ENCODE measurements around the gene APLP1. TPM values are rescaled to one million over a fixed set of nuclear protein-coding genes. Genes with fewer than 3 reads are reported as not detected.

Gene APLP1
- total RNA-seq, 1 experiment from 2014 or later: 32.7 TPM

- Histone ChIP-seq H3K9me3 (replicated peaks) (no peaks in the 10 kb centered on the region), H3K27ac (no peak overlapping the region)
Observed at GRCh38 chr19:35915443-35915842, 47.1 kb downstream of the APLP1 start.

GRCh38 chr19:35919306-35919705, 50.9 kb downstream of the APLP1 start:
- Histone ChIP-seq H3K4me1 (no peaks in the 10 kb centered on the region), H3K4me3 (no peak overlapping the region), H3K27ac (no peak overlapping the region), H3K36me3 (no peaks in the 10 kb centered on the region), H3K27me3 (no peaks in the 10 kb centered on the region), H3K9me3 (replicated peaks) (no peaks in the 10 kb centered on the region)
- DNase-seq: no peak

More at GRCh38 chr19:35915443-35915842, 47.1 kb downstream of the APLP1 start:
- H3K4me1 ChIP-seq: no peaks in the 10 kb centered on the region
- no peak overlapping the region for H3K4me3 ChIP-seq
- no peaks in the 10 kb centered on the region for H3K27me3 ChIP-seq
- no peak for DNase-seq
- no peaks in the 10 kb centered on the region for H3K36me3 ChIP-seq

GRCh38 chr19:35921012-35921411, 52.6 kb downstream of the APLP1 start:
- Histone ChIP-seq H3K9me3 (replicated peaks) (no peaks in the 10 kb centered on the region), H3K36me3 (no peaks in the 10 kb centered on the region), H3K4me3 (no peak overlapping the region), H3K4me1 (no peaks in the 10 kb centered on the region), H3K27me3 (no peaks in the 10 kb centered on the region), H3K27ac (no peak overlapping the region)
- no peak for DNase-seq

- Histone ChIP-seq H3K36me3 (no peaks in the 10 kb centered on the region), H3K9me3 (replicated peaks) (no peaks in the 10 kb centered on the region), H3K27ac (no peak overlapping the region), H3K4me3 (no peak overlapping the region), H3K4me1 (no peaks in the 10 kb centered on the region), H3K27me3 (no peaks in the 10 kb centered on the region)
- no peak for DNase-seq
Observed at GRCh38 chr19:35925501-35925900, 57.1 kb downstream of the APLP1 start.

- Histone ChIP-seq H3K4me3 (no peak overlapping the region), H3K36me3 (no peaks in the 10 kb centered on the region), H3K9me3 (replicated peaks) (no peaks in the 10 kb centered on the region), H3K4me1 (0 out of 2 replicates have a peak, but pooled peaks cover 3% of the 10 kb centered on the region), H3K27ac (no peak overlapping the region), H3K27me3 (no peaks in the 10 kb centered on the region)
- no peak for DNase-seq
Observed at GRCh38 chr19:35928507-35928906, 60.1 kb downstream of the APLP1 start.

Other genes starting within 250 kb of the APLP1 start
- 69.9 and 71.3 TPM in 2 replicates for gene RBM42, start 239.5 kb upstream of the APLP1 start, total RNA-seq (2014; rRNA removed; shearing (Covaris generic))
- 2.4 and 4.1 TPM in 2 replicates for gene ETV2, start 226.8 kb upstream of the APLP1 start, total RNA-seq (2014; rRNA removed; shearing (Covaris generic))
- gene COX6B1, start 220.3 kb upstream of the APLP1 start, total RNA-seq (2014; rRNA removed; shearing (Covaris generic)): 436 and 590 TPM in 2 replicates
- not detected in 2 replicates for gene UPK1A, start 202.1 kb upstream of the APLP1 start, total RNA-seq (2014; rRNA removed; shearing (Covaris generic))
- gene ZBTB32, start 164.0 kb upstream of the APLP1 start, total RNA-seq (2014; rRNA removed; shearing (Covaris generic)): not detected in 2 replicates
- gene KMT2B, start 150.6 kb upstream of the APLP1 start, total RNA-seq (2014; rRNA removed; shearing (Covaris generic)): 13.1 and 15.1 TPM in 2 replicates
- gene IGFLR1, start 126.1 kb upstream of the APLP1 start, total RNA-seq (2014; rRNA removed; shearing (Covaris generic)): 4.3 and 10.3 TPM in 2 replicates
- 9.7 and 11.4 TPM in 2 replicates for gene U2AF1L4, start 123.2 kb upstream of the APLP1 start, total RNA-seq (2014; rRNA removed; shearing (Covaris generic))
- gene PSENEN, start 122.9 kb upstream of the APLP1 start, total RNA-seq (2014; rRNA removed; shearing (Covaris generic)): 37.7 and 47.2 TPM in 2 replicates
- gene LIN37, start 120.0 kb upstream of the APLP1 start, total RNA-seq (2014; rRNA removed; shearing (Covaris generic)): 4.9 and 6.1 TPM in 2 replicates
- not detected in 2 replicates for gene HSPB6, start 111.5 kb upstream of the APLP1 start, total RNA-seq (2014; rRNA removed; shearing (Covaris generic))
- gene PROSER3, start 110.4 kb upstream of the APLP1 start, total RNA-seq (2014; rRNA removed; shearing (Covaris generic)): 10.0 and 11.1 TPM in 2 replicates
- 8.9 and 10.5 TPM in 2 replicates for gene ARHGAP33, start 93.0 kb upstream of the APLP1 start, total RNA-seq (2014; rRNA removed; shearing (Covaris generic))
- not detected in 2 replicates for gene PRODH2, start 55.7 kb upstream of the APLP1 start, total RNA-seq (2014; rRNA removed; shearing (Covaris generic))
- not detected in 2 replicates for gene NPHS1, start 16.1 kb upstream of the APLP1 start, total RNA-seq (2014; rRNA removed; shearing (Covaris generic))
- gene KIRREL2, start 11.7 kb upstream of the APLP1 start, total RNA-seq (2014; rRNA removed; shearing (Covaris generic)): not detected in 2 replicates
- gene NFKBID, start 32.0 kb downstream of the APLP1 start, total RNA-seq (2014; rRNA removed; shearing (Covaris generic)): 6.2 and 7.3 TPM in 2 replicates
- gene HCST, start 34.0 kb downstream of the APLP1 start, total RNA-seq (2014; rRNA removed; shearing (Covaris generic)): not detected in 2 replicates
- not detected in 2 replicates for gene TYROBP, start 39.7 kb downstream of the APLP1 start, total RNA-seq (2014; rRNA removed; shearing (Covaris generic))
- gene LRFN3, start 67.8 kb downstream of the APLP1 start, total RNA-seq (2014; rRNA removed; shearing (Covaris generic)): 5.1 and 10.2 TPM in 2 replicates
- 21.6 and 27.9 TPM in 2 replicates for gene SDHAF1, start 126.6 kb downstream of the APLP1 start, total RNA-seq (2014; rRNA removed; shearing (Covaris generic))
- 0.10 and 0.20 TPM in 2 replicates for gene SYNE4, start 140.2 kb downstream of the APLP1 start, total RNA-seq (2014; rRNA removed; shearing (Covaris generic))
- 17.4 and 19.8 TPM in 2 replicates for gene ALKBH6, start 145.6 kb downstream of the APLP1 start, total RNA-seq (2014; rRNA removed; shearing (Covaris generic))
- gene CLIP3, start 164.3 kb downstream of the APLP1 start, total RNA-seq (2014; rRNA removed; shearing (Covaris generic)): 1.6 and 3.3 TPM in 2 replicates
- gene THAP8, start 185.7 kb downstream of the APLP1 start, total RNA-seq (2014; rRNA removed; shearing (Covaris generic)): 3.9 and 4.8 TPM in 2 replicates
- gene WDR62, start 186.3 kb downstream of the APLP1 start, total RNA-seq (2014; rRNA removed; shearing (Covaris generic)): 19.8 and 23.5 TPM in 2 replicates
- 0.79 and 1.4 TPM in 2 replicates for gene OVOL3, start 242.6 kb downstream of the APLP1 start, total RNA-seq (2014; rRNA removed; shearing (Covaris generic))
- 140 and 153 TPM in 2 replicates for gene POLR2I, start 246.3 kb downstream of the APLP1 start, total RNA-seq (2014; rRNA removed; shearing (Covaris generic))
- 212 and 217 TPM in 2 replicates for gene TBCB, start 246.9 kb downstream of the APLP1 start, total RNA-seq (2014; rRNA removed; shearing (Covaris generic))

Measured in SJCRH30 (cell line).